Ramos (cell line): ENCODE data around the gene RAB1B.

Experiments
- in situ Hi-C: fragments of 300-500 bp; cut with MboI; formaldehyde crosslinking; loops from one replicate; pipeline ENCODE4 v1.14.3; 2022; ENCODE audit warnings: low sequenced_read_pairs; ENCODE audit not compliant: unreplicated experiment

The RAB1B gene

DNA sequence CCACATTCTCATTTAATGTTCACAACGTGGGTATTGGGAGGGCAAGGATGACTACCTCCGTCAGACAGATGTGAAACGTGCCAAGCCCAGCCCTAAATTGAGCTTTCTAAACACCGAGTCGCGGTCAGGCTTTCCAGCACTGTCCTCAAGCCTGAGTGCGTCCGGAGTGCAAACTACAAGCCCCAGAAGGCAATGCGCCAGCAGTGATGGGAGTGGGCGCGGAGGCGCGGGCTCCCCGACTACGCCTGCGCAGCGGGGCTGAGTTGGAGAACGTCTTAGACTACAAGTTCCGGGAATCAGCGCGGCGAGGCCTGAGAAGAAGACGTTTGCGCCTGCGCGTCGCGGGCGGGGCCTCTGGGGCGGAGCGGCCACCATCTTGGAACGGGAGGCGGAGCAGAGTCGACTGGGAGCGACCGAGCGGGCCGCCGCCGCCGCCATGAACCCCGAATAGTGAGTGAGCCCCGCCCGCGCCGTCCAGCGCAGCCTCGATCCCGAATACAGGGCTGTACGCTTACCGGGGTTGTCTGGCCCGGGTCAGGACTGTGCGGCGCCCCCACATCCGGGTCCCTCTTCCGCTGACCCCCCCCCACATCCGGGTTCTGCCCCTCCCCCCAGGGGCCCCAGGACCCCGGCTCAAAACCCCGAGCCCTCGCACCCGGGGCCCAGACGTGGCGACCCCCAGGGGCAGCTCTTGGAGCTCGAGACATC, at the start of gene RAB1B:
TSS of gene RAB1B (plus strand) at position 396 of the 708 bp plus-strand sequence. CDS start at position 437, 41 bp downstream.
- in situ Hi-C loops = no loop called here

DNA sequence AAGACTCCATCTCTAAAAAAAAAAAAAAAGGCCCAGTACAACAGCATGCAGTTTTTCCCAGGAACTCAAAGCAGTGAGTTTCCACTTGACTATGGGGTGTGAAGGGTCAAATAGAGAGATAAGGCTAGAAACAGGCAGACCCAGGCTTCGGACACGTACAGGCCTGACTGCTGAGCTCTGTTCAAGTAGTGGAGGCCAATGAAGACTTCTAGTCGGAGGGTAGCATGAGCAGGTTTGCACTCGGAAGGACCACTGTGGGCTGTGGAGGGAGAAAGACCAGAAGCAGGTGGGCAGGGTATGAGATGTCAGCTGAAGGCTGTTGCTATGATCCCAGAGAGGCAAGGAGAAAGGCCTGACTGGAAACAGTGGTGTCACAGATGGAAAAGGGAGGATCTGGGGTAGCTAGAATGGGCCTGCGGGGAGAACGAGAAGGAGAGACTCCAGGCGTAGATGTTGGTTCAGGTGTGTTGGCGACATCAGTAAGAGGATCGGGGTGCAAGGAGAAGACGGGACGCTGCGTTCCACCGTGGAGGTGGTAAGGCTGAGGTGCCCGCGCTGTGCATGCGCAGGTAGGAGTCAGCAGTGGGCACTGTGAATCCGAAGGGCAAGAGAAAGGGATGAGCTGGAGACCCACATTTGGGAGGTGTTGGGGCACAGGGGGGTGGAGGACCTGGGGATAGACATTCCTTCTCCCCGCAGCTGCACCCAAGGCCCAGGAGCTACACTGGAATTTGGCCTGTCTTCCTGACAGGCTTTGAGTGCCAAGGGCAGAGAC, 49.4 kb upstream of the RAB1B start:
- in situ Hi-C loops = no loop called here

DNA sequence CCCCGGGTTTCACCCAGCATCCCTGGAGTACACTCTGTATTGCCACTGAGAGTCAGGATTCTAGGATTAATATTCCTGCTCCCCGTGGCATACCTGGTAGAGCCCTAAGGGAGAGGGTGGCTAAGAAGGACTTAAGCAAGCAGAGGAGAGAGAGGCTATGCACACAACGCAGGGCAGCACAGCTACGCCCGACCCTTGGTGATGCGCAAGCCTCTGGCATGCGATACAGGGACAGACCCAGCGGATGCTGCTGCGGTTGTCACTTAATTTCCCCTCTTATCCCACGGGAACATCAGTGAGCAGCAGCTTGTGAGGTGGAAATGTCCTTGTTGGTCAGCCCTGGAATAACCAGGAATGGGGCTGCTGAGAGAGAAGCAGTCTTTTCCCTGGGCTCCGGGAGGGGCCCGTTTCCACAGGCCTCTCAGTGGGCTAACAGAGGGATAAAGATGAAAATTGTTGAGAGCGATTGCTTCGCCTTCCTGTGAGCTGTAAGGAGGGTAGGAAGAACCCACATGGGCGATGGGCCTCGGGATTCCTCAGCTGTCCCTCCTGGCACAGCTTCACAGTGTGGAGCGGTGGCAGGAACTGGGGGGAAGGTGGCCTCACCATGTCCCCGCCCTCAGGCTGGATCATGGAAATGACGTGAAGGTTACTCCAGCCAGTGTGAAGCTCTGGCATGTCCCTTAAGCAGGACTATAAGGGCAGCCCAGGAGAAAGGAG, 48.4 kb upstream of the RAB1B start:
- in situ Hi-C loops = no loop called here

DNA sequence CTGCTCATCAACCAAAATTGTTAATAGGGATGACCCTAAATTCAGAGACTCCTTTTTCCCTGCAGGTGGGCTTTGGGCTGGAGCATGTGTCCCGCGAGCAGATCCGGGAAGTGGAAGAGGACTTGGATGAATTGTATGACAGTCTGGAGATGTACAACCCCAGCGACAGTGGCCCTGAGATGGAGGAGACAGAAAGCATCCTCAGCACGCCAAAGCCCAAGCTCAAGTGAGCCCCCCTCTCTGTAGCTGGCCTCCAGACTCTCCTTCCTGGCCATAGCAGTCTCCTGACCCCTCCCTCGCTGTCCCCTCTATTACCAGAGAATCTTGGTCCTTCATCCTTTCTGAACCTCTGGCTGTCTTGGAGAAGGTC, 47.9 kb upstream of the RAB1B start:
- in situ Hi-C loops = no loop called here

DNA sequence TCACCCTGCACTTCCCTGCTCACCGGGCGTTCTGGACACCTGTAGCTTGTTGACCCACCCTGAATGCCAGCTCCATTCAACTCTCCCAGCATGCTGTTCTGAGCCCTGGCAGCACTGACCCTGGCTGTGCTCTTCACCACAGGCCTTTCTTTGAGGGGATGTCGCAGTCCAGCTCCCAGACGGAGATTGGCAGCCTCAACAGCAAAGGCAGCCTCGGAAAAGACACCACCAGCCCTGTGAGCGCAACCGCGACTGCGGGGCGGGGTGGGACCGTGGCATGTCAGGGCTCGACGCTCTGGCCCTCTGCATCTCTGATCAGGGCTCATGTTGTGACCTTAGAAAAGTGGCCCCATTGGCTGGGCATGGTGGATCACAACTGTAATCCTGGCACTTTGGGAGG, 47.4 kb upstream of the RAB1B start:
- in situ Hi-C loops = no loop called here

DNA sequence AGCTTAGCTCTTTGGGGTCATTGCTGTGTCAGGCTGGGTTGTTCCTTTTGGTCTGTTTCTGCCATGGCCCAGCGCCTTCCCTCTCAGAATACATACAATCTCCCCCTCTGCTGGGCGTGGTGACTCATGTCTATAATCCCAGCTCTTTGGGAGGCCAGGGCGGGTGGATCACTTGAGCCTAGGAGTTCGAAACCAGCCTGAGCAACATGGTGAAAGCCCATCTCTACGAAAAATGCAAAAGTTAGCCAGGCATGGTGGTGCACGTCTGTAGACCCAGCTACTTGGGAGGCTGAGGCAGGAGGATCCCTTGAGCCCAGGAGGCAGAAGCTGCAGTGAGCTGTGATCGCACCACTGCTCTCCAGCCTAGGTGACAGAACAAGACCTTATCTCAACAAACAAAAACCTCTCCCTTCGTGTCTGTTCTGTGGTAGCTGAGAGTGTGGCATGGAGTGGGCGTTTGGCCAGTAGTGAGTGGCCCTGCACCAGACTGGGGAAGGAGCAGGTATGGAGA, 46.7 kb upstream of the RAB1B start:
- in situ Hi-C loops = no loop called here

DNA sequence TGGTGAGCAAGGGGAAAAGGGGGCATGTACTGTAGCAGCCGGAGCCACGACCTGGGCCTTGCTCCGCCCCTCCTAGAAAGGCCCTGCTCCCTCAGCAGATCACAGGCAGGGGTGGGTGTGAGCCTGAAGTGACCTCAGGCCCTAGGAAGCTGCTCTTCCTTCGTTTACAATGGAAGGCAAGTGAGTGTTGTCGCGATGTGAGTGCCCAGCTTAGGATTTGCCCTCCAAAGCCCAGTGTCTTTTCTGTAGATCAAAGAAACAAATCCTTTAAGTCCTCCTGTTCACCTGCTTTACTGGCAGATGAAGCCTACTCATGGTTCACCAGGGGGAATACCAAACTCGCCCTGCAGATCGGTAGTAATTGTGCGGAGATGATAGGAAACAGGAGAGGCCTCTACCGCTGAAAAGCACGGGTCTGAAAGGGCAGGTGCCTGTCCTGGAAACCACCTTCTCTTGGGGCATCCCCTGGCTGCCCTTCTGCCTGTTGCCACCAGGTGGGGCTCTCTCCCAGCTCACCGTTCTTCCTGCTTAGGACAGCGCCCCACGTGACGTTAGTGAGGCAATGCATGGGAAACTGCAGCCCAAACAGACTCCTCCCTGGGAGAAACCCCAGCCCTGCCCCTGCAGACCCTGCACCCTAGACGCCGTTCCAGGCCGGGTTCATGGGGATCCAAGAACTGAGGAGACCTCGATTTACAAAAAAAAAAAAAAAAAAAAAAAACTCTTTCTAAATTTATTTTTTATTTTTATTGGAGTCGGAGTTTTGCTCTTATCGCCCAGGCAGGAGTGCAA, 45.9 kb upstream of the RAB1B start:
- in situ Hi-C loops = no loop called here

DNA sequence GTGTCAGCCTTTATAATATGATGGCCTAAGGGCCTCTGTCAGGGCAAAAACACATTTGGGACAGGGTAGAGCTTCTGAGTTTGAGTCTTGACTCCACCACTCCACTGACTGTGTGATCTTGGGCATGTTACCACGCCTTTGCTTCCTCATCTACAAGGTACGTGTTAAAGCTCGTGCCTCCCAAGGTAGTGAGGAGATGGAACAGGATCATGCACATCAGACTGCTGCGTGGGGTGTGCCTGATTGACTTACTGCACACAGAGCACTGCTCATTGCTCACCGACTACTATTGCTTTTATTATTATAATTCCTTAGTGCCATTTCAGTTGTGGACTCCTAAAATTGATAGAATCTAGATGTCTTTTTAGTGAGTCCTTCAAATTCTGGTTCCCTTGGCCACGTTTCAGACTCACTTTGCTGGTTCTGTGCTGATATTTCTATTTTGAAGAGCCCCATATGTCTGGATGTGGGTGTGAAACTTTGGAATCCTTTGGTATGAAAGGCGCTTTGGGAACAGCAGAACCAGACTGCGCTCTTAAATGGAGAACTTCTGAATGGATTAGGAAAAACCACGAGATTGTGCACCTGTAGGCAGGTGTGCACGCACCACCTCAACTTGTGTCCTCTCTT, 44.1 kb upstream of the RAB1B start:
- in situ Hi-C loops = no loop called here

DNA sequence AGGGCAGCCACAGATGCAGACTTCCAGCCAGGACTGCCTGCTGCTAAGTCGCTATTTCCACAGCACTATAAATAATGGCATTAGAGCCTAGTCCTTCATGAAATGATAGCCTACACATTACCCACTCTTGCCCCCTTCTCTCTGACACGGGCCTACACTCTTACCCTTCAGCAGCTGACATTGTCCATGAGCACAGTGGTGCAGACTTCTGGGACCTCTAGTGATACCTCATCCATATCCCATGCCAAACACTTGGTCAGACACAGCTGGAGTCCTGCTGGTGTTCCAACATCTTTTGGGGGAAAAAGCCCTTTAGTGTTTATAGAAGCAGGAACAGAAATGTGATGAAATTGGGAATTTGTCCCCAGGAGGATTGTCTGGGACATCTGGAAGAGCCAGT, 43.4 kb upstream of the RAB1B start:
- in situ Hi-C loops = no loop called here

DNA sequence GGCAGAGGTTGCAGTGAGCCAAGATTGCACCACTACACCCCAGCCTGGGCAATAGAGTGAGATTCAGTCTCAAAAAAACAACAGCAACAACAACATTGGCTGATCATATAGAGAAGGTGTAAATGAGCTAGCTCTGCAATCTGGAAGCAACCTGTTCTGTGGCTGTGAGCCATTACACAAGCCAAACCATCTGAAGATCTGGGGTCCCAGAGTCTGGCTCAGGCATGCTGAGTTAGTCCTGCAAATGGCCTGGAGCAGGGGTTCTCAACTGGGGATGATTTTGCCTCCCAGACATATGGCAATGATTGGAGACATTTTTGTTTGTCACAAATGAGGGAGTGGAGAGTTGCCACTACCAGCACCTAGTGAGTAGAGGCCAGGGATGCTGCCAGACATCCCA, 42.3 kb upstream of the RAB1B start:
- in situ Hi-C loops = no loop called here

DNA sequence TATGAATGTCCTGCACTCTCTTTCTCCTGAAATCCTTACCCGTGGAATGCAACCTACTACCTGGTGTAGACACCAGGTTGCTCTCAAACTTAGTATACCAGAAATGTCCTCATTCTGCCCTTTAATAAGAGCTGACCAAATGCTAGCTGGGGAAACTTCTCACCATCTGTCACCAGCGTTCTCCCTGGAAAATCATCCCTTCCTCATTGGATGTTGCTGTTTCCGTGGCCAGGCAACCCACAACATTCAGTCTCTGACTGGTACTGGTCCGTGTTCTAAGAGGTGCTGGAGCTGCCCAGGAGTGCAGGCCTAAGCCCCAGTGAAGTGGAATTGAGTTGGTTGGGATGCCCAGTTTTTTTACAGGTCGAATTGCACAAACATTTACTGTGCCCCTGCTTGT, 40.7 kb upstream of the RAB1B start:
- in situ Hi-C loops = no loop called here

DNA sequence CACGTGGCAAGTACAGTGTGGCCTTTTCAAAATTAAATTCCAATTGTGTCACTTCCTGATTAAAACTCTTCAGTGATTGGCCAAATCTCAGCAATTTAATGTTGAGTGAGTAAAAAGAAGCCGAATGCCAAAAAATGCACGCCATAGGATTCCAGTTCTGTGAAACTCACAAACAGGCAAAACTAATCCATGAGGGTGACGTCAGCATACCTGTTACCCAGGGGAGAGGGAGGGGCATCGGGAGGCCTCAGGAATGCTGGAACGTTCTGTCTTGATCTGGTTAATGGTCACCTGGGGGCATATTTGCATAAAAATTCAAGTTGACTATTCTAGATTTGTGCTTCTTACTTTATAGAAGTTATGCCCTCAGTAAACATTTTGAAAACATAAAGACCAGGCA, 39.9 kb upstream of the RAB1B start:
- in situ Hi-C loops = no loop called here

DNA sequence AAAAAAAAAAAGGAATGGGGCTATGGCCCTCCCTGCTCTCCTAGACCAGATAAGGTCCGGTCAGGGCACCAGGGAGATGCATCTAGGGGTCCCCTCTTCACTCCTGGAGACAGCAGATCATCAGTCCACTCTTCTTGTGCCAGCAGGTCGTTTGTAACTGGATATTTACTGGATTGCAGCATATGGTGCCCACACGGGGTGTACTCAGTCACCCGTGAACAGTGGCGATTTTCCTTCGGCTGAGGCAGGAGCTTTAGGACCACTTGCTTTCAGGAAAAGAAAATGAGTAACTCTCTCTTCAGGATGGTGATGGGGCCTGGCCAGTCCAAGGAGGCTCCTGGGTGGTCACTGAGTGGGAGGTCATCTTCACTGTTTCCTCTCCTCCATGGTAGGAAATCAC, 38.3 kb upstream of the RAB1B start:
- in situ Hi-C loops = no loop called here

DNA sequence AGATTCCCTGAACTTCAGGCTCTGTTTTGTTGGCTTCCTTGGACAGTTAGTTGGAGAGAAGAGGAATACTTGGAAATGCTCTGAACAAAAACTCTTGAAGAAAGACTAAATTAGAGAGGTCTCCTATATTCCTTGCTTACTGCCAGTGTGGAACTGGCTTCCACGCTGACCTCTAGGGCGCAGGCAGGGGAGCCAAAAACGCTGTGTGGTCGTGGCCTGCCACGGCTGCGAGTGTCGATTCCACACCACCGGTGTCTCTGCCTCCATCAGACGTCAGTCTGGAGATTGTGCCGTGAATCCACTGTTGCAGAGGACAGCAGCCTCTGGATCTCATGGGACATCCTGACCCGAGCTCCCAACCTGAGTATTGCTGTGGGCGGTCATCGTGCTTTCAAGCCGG, 37.5 kb upstream of the RAB1B start:
- in situ Hi-C loops = no loop called here

DNA sequence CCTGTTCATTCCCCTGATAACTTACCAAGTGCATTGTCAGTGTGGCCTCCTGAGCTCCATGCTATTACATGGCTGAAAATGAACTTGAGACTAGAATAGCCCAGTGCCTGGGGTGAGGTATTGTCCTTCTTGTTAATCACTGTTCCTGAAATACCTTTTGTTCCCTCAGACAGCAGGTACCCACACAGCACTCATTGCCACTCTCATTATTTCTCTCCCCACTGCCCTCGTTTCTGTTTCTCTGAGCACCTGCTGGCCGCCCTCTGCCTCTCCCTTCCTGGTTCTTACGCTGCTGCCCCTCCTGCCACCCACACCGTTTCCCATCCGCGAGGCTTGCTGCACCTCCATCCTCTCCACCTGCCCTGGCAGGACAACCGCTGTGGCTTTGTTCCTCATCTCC, 36.9 kb upstream of the RAB1B start:
- in situ Hi-C loops = no loop called here

DNA sequence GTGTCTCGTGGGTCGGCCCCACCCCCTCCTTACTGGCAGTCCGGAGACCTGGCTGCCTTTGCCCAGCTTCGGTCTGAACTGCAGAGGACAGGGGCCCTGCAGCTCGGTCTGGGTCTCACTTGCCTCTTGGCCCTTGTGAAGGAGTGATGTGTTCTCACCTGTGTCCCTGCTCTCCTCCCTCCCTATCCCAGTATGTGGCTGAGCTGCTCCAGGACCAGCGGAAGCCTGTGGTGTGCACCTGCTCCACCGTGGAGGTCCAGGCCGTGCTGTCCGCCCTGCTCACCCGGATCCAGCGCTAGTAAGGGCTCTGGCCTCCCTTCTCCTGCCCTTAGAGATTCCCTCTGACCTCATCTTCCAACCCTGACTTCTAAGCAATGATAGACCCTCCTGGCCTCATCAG, 35.7 kb upstream of the RAB1B start:
- in situ Hi-C loops = no loop called here

DNA sequence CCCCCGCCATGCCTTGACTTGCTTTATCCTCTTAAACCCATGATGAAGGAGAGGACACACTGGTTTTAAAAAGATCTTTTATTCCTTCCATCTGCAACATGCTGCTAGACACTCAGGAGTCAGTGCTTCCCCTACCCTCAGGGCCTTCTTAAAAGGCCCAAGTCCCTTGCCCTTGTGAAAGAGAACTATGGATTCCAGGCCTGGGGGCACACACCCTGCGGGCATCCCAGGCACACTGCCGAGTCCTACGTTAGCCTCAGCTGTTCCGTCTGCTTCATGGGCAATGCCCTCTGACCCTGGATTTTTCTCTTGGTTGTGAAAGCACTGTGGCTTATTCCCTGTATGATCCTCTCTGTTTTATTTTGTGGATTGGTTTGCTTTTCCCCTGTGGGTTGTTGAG, 35.1 kb upstream of the RAB1B start:
- in situ Hi-C loops = no loop called here

DNA sequence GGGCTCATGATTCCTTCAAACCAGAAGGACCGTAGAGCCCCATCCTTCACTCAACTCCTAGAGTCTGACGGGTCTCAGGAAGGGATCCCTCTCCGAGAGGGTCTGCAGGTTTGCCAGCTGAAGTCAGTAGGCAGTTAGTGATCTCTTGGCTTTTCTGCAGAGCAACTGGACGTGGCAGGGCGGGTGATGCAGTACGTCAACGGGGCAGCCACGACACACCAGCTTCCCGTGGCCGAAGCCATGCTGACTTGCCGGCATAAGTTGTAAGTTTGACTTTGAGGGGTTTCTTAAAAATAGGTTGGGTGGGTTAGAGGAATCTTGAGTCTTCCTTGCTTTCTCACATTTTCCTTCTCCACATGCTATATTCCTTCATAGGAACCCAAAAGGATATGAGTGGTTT, 33.3 kb upstream of the RAB1B start:
- in situ Hi-C loops = no loop called here

DNA sequence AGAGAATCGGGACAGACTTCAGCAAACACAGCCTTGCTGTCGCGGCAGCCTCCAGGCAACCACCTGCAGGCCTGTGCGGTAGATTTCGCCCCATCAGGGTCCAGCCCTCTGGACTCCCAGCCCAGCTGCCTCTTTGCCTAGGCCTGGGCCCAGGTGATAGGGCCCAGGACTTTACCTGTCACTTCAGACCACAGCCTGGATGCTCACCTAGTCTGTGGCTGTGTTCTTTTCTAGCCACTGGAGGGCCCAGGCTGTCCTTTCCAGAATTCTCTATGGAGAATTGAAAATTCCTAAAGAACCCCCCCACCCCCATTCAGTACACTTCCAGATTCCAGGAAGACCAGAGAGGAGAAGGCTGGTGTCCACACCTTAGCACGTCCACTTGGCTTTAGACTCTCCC, 30.6 kb upstream of the RAB1B start:
- in situ Hi-C loops = no loop called here
